Occipital lobe (tissue), 2 donors: ENCODE results near the gene FAM32A. TPM values are rescaled to one million over a fixed set of nuclear protein-coding genes. Genes with fewer than 3 reads are reported as not detected.

ENCODE experiments used
- DNase-seq: peaks from one replicate; lab custom pipeline; 2025; lab: John Stamatoyannopoulos, UW
- total RNA-seq: library from RNA; depleted of rRNA; stranded (reverse); fragments of >200 nt; gene quantifications from one replicate; pipeline ENCODE4 v1.2.3, GENCODE V29; 2014

Gene FAM32A
- total RNA-seq, 1 donor from 2014 or later: 89.1 TPM

DNA sequence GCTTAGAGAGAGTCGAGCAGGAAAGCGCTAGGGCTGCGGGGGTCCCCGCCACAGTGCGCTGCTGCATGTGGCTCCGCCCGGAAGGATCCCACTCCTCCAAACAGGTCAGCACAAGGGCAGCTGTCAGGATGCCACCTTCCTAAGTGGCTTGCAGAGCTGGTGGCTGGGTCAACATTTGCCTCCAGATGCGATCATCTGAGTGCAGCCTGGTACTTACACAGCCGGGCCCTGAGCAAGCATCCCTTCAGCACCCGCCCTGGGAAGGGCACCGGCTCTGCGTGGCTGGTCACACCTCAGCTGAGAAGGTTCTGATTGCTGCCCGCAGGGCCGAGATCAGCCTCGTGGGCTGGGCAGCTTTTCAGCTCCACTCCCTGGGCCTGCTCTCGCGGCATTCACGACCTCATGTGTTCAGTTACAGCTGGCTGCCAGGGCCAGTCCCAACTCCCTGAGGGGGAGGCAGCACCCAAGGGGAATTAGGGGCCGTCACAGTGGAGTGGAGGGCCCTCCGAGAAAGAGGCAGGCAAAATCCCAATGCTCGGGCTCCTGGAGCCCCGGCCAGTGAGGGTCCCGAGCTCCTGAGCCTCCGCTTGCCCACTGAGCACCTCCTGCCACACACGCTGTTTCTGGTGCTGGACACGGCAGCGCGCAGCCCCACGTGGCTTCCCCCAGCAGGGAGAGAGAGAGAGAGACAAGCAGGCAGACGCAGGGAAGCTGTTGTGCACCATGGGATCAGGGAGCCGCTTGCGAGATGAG lies 39.3 kb downstream of the FAM32A start:
- no peak for DNase-seq

DNA sequence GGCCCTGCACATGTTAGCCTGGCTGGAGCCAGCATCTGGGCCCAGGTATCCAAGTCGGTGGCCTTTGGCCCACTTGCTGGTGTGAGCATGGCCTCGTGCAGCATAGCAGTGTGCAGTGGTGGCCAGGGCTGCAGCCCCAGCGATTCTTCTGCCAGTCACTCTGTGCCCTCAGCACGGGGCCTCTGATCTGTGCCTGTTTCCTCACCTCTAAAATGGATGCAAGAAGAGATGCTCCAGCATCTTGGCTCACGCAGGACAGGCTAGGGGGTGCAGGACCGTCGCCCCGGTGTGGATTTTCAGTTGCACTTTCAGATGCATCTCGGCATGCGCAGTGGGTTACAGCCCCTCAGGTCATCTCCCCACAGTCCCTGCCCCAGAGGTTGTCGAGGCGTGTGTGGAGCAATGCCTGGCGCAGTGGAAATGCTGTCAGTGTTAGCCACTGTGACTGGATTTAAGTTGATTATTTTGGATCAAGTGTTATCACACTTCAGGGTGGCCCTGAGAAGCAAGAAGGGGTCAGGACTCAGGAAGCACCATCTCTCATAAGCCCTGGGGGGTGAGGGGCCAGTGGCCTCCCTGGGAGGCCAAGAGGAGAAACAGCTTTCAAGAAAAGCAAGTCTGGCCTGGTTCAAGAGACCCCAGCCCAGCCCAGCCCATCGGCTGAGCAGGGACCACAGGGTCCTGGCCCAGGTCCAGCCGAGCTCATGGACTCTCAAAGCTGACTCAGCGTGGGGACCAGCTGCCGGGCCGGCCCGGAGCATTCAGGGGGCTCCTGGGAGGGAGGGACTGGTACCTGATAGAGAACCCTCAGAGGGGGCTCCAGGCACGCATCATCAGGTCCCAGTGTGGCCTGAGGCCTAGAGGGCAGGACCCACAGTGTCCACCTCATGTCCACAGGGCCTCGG lies 40.3 kb downstream of the FAM32A start:
- DNase-seq: no peak

DNA sequence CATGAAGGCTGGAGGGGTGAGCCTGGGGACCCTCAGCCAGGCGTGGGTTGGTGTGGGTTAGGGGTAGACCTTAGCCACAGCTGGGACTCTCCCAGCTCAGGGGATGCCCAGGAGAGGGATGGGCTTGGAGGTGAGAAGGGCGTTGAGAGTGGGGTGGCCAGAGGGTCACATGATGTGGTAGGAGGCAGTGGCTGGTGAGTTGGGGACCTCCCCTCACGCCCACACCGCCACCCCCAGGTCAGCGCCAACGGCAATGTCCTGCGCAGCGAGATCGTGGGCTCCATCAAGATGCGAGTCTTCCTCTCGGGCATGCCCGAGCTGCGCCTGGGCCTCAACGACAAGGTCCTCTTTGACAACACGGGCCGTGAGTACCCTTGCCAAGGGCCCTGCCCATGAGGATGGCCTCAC lies 41.0 kb downstream of the FAM32A start:
- no peak for DNase-seq

DNA sequence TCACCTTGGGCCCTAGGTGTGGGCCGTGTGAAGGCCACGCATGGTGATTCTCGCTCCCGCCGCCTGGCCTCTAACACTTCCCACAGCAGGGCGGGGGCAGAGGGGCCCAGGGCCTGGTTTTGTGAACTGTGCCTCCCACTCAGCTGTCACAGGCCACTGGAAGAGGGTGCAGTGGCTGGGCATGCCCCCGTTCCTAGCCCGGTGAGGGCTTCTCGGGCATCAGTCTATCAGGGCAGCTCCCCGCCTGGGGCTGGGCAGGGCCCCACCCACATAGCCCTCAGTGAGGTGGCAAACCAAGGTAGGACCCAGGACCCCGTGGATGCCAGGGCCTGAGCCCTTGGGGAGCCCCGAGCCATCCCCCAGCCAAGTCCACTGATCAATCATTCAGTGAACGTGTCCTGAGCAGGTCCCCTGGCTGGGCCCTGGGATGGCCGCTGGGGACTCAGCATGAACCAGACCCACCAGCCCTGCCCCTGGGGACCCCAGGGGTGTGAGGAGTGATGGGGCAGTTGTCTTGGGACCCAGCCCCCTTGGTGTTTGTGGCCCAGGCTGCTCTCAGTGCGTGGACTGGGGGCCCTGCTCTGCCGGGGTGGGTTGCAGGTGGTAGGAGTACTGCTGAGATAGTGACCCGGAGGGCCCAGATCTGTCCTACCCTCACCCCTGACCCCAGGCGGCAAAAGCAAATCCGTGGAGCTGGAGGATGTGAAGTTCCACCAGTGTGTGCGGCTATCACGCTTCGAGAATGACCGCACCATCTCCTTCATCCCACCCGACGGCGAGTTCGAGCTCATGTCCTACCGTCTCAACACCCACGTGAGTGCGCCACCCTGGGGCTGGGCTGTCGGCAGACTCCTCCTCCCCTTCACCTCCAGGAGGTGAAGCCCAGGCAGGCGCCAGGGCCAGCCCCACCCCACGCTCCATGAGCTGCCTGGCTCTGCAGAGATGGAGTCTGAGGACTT lies 41.9 kb downstream of the FAM32A start:
- no peak for DNase-seq

- DNase-seq: no peak
These were observed 42.8 kb downstream of the FAM32A start for GRCh38 chr19:16227837-16228636.

DNA sequence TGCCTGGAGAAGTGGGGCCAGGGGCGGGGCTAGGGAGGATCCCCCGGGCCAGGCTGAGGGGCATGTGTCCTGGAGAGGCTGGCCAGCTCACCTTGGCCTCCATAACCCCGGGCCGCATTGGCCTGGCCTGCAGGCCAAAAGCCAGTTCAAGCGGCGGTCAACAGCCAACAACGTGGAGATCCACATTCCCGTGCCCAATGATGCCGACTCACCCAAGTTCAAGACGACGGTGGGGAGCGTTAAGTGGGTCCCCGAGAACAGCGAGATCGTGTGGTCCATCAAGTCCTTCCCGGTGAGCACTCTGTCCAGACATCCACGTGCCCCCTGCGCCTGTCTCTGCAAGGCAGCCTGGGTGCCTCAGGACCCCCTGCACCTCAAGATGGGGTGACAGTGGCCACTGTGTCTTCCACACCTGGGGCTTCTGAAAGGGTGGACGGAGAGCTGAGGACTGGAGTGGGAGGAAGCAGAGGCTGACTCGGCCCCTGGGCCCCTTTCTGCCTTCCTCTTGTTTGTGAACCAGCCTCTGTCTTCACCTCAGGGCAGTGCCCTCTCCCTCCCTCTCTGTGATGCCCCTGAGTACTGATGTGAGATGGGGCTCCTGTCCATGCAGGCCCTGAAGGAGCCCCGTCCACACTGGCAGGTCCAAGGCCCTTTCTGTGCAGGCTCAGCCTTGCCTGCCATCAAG lies 43.6 kb downstream of the FAM32A start:
- DNase-seq: no peak

DNA sequence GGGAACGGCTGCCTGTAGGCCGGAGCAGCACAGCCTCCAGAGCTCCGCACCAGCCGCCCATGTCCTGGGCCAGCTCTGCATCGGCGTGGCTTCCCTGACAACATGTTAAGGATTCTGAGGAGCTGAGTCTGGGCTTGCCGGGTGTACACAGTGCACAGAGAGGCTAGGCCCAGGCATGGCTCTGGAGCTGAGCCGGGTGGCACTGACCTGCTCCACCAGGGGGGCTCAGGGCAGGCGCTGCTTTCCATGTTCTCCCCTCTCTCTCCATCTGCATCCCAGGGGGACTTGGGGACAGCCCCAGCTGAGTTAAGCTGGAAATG lies 44.1 kb downstream of the FAM32A start:
- no peak for DNase-seq

DNA sequence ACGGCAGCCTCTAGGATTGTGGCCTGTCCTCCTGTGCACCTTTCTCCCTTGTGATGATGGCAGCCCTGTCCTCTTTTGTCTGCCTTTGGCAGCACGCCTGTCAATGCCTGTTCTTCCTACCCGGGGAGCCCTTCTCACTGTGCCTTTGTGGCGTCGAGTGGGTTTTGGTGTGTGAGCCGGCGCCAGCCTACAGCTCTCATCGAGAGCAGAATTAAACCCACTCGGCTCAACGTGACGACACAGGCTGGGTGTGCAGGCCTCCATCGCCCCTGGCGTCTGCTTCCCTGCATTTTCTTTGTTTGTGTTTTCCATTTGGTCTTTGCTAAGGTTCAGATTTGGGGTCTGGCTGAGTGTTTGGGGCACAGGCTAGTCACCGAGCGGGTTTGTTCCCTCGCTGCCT lies 46.9 kb downstream of the FAM32A start:
- DNase-seq: no peak

DNA sequence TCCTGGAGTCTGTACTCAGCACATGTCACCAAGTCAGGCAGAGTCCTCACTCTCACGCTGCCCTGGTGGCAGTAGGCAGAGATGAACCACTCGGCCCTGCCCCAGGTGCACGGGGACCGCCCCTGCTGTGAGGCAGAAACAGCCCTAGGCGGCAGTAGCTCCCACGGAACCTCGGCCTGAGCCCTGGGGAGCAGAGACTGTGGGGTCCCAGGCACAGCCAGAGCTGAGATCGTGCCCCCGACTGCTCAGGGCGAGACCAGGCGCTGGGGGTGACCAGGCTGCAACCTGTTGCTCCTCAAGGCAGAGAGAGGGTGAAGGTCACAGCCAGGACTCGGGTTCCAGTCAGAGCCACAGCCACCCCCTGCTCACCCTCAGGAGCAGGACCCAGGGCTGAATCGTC lies 47.4 kb downstream of the FAM32A start:
- DNase-seq: no peak

DNA sequence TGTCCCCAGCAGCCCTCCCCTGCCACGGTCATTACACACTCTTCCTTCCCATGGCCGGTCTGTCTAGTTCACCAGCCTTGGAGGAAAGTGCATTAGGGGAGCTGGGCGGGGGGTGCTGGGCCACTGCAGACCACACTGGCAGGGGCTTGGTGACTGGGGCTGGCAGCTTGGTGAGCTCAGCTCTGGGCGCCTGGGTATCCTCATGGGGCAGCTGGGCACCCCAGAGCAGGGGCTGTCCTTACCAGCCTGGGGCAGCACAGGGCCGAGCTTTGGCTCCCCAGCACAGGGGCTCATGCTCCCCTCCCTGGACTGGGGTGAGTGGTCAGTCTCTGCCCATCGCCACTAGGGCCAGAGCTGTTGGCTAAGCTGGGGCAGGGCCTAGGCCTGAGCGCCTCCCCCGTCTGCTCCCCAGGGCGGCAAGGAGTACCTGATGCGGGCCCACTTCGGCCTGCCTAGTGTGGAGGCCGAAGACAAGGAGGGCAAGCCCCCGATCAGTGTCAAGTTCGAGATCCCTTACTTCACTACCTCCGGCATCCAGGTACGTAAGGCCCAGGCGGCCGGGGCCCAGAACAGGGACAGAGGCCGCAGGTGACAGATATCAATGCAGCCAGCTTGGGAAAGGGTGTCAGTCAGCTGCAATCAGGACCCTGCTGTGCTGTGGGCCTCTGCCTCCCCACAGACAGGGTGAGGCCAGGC lies 48.0 kb downstream of the FAM32A start:
- DNase-seq: no peak

- DNase-seq: no peak
These were observed 48.8 kb downstream of the FAM32A start for GRCh38 chr19:16233836-16234551.

- no peak for DNase-seq
These were observed 49.6 kb downstream of the FAM32A start for GRCh38 chr19:16234552-16235445.

- DNase-seq: no peak
These were observed 50.8 kb downstream of the FAM32A start for GRCh38 chr19:16235811-16236652.
